ENCODE results near the gene KLK7.
"Not testable (repeated sequence)": the region's sequence is repeated elsewhere in the genome, so short reads cannot be mapped to it uniquely, and the experiment has no call there.

KLK7 gene

GRCh38 chr19:50979758-50980157 is 4.0 kb downstream of the KLK7 start:
- Histone ChIP-seq H3K9ac (ENCODE audit: low read depth in 1 of 2, low read length in 2 of 2) (no peak overlapping the region), H3K4me3 (ENCODE audit: low read length in 2 of 2) (no peak overlapping the region), H3K27me3 (ENCODE audit: control insufficient read depth in 2 of 2, insufficient read depth in 2 of 2, low read length in 2 of 2) (peaks cover 0 to 6% of the 10 kb centered on the region in 2 donors)

DNA sequence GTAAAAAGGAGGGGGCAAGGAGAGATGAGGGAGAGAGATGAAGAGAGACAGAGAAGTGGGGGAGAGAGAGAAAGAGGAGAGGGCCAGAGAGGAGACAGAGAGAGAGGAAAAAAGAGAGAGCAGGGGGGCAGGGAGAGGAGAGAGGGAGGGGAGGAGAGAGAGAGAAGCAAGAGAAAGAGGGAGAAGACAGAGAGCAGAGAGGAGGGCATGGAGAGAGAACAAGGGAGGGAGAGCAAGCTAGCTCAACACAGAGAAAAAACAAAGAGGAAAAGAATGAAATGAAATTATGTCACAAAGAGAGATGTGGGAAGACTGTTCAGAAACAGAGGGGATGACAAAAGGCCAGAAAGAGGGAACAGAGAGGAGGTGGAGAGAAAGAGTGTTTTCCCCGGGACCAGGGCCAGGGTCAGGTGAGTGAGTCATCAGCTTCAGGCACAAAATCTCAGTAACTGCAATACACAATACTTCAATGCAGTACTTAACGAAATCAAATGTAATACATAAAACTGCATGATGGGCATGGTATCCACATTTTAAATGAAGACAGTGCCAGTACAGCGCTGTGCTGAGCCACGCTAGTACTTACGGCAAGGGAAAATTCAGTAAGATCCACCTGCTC is 4.8 kb downstream of the KLK7 start:
- Histone ChIP-seq H3K4me3 (ENCODE audit: low read length in 2 of 2) (no peak overlapping the region), H3K36me3 (ENCODE audit: control insufficient read depth in 2 of 2, insufficient read depth in 2 of 2, low read length in 2 of 2) (no peaks in the 10 kb centered on the region), H3K9ac (ENCODE audit: low read depth in 1 of 2, low read length in 2 of 2) (no peak overlapping the region), H3K4me1 (ENCODE audit: control insufficient read depth in 2 of 2, insufficient read depth in 2 of 2, low read length in 2 of 2) (no peaks in the 10 kb centered on the region), H3K27ac (ENCODE audit: low read depth in 2 of 2, low read length in 2 of 2) (no peak overlapping the region), H3K9me3 (ENCODE audit: control insufficient read depth in 2 of 2, low read length in 2 of 2) (no peaks in the 10 kb centered on the region), H3K27me3 (ENCODE audit: control insufficient read depth in 2 of 2, insufficient read depth in 2 of 2, low read length in 2 of 2) (peaks cover 0 to 6% of the 10 kb centered on the region in 2 donors)

More at GRCh38 chr19:50979758-50980157, 4.0 kb downstream of the KLK7 start:
- no peaks in the 10 kb centered on the region for H3K36me3 ChIP-seq (ENCODE audit: control insufficient read depth in 2 of 2, insufficient read depth in 2 of 2, low read length in 2 of 2)
- H3K9me3 ChIP-seq (ENCODE audit: control insufficient read depth in 2 of 2, low read length in 2 of 2), result no peaks in the 10 kb centered on the region
- H3K4me1 ChIP-seq (ENCODE audit: control insufficient read depth in 2 of 2, insufficient read depth in 2 of 2, low read length in 2 of 2), result no peaks in the 10 kb centered on the region
- no peak overlapping the region for H3K27ac ChIP-seq (ENCODE audit: low read depth in 2 of 2, low read length in 2 of 2)

GRCh38 chr19:50977626-50978025 is 6.1 kb downstream of the KLK7 start:
- no peaks in the 10 kb centered on the region for H3K4me1 ChIP-seq (ENCODE audit: control insufficient read depth in 2 of 2, insufficient read depth in 2 of 2, low read length in 2 of 2)

GRCh38 chr19:50975766-50976165 is 8.0 kb downstream of the KLK7 start:
- peaks cover 3 to 7% of the 10 kb centered on the region in 2 donors for H3K27me3 ChIP-seq (ENCODE audit: control insufficient read depth in 2 of 2, insufficient read depth in 2 of 2, low read length in 2 of 2)
- H3K4me3 ChIP-seq (ENCODE audit: low read length in 2 of 2), result no peak overlapping the region
- H3K36me3 ChIP-seq (ENCODE audit: control insufficient read depth in 2 of 2, insufficient read depth in 2 of 2, low read length in 2 of 2), result no peaks in the 10 kb centered on the region
- no peaks in the 10 kb centered on the region for H3K4me1 ChIP-seq (ENCODE audit: control insufficient read depth in 2 of 2, insufficient read depth in 2 of 2, low read length in 2 of 2)
- no peak overlapping the region for H3K9ac ChIP-seq (ENCODE audit: low read depth in 1 of 2, low read length in 2 of 2)
- no peak overlapping the region for H3K27ac ChIP-seq (ENCODE audit: low read depth in 2 of 2, low read length in 2 of 2)
- H3K9me3 ChIP-seq (ENCODE audit: control insufficient read depth in 2 of 2, low read length in 2 of 2), result no peaks in the 10 kb centered on the region

More at GRCh38 chr19:50977626-50978025, 6.1 kb downstream of the KLK7 start:
- H3K36me3 ChIP-seq (ENCODE audit: control insufficient read depth in 2 of 2, insufficient read depth in 2 of 2, low read length in 2 of 2), result no peaks in the 10 kb centered on the region
- H3K27me3 ChIP-seq (ENCODE audit: control insufficient read depth in 2 of 2, insufficient read depth in 2 of 2, low read length in 2 of 2), result peaks cover 0 to 7% of the 10 kb centered on the region in 2 donors
- H3K27ac ChIP-seq (ENCODE audit: low read depth in 2 of 2, low read length in 2 of 2), result no peak overlapping the region
- H3K9ac ChIP-seq (ENCODE audit: low read depth in 1 of 2, low read length in 2 of 2), result no peak overlapping the region
- H3K4me3 ChIP-seq (ENCODE audit: low read length in 2 of 2), result no peak overlapping the region
- H3K9me3 ChIP-seq (ENCODE audit: control insufficient read depth in 2 of 2, low read length in 2 of 2), result no peaks in the 10 kb centered on the region

DNA sequence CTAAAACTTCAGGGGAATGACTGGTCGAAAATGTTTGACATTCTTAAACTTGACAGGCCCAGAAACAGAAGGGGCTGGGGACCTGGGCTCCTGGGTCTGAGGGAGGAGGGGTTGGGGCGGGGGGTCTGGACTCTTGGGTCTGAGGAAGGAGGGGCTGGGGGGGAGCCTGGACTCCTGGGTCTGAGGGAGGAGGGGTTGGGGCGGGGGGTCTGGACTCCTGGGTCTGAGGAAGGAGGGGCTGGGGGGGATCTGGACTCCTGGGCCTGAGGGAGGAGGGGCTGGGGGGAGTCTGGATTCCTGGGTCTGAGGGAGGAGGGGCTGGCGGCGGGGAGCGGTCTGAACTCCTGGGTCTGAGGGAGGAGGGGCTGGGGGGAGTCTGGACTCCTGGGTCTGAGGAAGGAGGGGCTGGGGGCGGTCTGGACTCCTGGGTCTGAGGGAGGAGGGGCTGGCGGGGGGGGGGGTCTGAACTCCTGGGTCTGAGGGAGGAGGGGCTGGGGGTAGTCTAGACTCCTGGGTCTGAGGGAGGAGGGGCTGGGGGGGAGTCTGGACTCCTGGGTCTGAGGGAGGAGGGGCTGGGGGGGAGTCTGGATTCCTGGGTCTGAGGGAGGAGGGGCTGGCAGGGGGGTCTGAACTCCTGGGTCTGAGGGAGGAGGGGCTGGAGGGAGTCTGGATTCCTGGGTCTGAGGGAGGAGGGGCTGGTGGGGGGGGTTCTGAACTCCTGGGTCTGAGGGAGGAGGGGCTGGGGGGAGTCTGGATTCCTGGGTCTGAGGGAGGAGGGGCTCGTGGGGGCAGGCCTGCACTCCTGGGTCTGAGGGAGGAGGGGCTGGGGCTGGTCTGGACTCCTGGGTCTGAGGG is 8.8 kb downstream of the KLK7 start:
- no peaks in the 10 kb centered on the region for H3K36me3 ChIP-seq (ENCODE audit: control insufficient read depth in 2 of 2, insufficient read depth in 2 of 2, low read length in 2 of 2)
- no peaks in the 10 kb centered on the region for H3K9me3 ChIP-seq (ENCODE audit: control insufficient read depth in 2 of 2, low read length in 2 of 2)
- no peak overlapping the region for H3K27ac ChIP-seq (ENCODE audit: low read depth in 2 of 2, low read length in 2 of 2)
- peaks cover 3 to 7% of the 10 kb centered on the region in 2 donors for H3K27me3 ChIP-seq (ENCODE audit: control insufficient read depth in 2 of 2, insufficient read depth in 2 of 2, low read length in 2 of 2)
- no peak overlapping the region for H3K9ac ChIP-seq (ENCODE audit: low read depth in 1 of 2, low read length in 2 of 2)
- no peak overlapping the region for H3K4me3 ChIP-seq (ENCODE audit: low read length in 2 of 2)
- H3K4me1 ChIP-seq (ENCODE audit: control insufficient read depth in 2 of 2, insufficient read depth in 2 of 2, low read length in 2 of 2), result no peaks in the 10 kb centered on the region

GRCh38 chr19:50972795-50973376 is 10.8 kb downstream of the KLK7 start:
- Histone ChIP-seq H3K36me3 (ENCODE audit: control insufficient read depth in 2 of 2, insufficient read depth in 2 of 2, low read length in 2 of 2) (no peaks in the 10 kb centered on the region), H3K27me3 (ENCODE audit: control insufficient read depth in 2 of 2, insufficient read depth in 2 of 2, low read length in 2 of 2) (peaks cover 3 to 7% of the 10 kb centered on the region in 2 donors)

GRCh38 chr19:50969810-50970209 is 13.9 kb downstream of the KLK7 start:
- H3K27ac ChIP-seq (ENCODE audit: low read depth in 2 of 2, low read length in 2 of 2); H3K4me3 ChIP-seq (ENCODE audit: low read length in 2 of 2); H3K36me3 ChIP-seq (ENCODE audit: control insufficient read depth in 2 of 2, insufficient read depth in 2 of 2, low read length in 2 of 2); H3K27me3 ChIP-seq (ENCODE audit: control insufficient read depth in 2 of 2, insufficient read depth in 2 of 2, low read length in 2 of 2); H3K9me3 ChIP-seq (ENCODE audit: control insufficient read depth in 2 of 2, low read length in 2 of 2); H3K9ac ChIP-seq (ENCODE audit: low read depth in 1 of 2, low read length in 2 of 2); H3K4me1 ChIP-seq (ENCODE audit: control insufficient read depth in 2 of 2, insufficient read depth in 2 of 2, low read length in 2 of 2): not testable (repeated sequence)

More at GRCh38 chr19:50972795-50973376, 10.8 kb downstream of the KLK7 start:
- H3K27ac ChIP-seq (ENCODE audit: low read depth in 2 of 2, low read length in 2 of 2), result no peak overlapping the region
- no peaks in the 10 kb centered on the region for H3K4me1 ChIP-seq (ENCODE audit: control insufficient read depth in 2 of 2, insufficient read depth in 2 of 2, low read length in 2 of 2)
- H3K9ac ChIP-seq (ENCODE audit: low read depth in 1 of 2, low read length in 2 of 2), result no peak overlapping the region
- no peak overlapping the region for H3K4me3 ChIP-seq (ENCODE audit: low read length in 2 of 2)
- no peaks in the 10 kb centered on the region for H3K9me3 ChIP-seq (ENCODE audit: control insufficient read depth in 2 of 2, low read length in 2 of 2)

DNA sequence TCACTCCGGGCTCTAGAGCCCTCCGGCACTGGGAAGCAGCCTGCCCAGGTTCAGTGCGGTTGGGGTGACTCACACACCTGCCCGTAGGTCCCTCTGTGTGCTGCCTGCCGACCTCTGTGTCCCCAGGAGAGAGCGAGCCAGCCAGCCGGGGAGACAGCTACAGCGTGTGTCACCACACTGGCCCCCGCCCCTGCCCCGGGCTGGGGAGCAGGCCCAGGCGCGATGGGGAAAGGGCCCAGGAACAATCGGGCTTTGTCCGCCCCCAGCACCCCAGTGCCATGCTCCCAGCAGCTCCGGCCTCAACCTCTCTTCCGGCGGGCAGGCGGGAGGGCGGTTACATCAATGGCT is 14.3 kb downstream of the KLK7 start, which contains the start of gene KLK6:
TSS of gene KLK6 (minus strand) at position 179 of the 348 bp plus-strand sequence. CDS start 1,487 bp downstream, outside the sequence.
- H3K27ac ChIP-seq (ENCODE audit: low read depth in 2 of 2, low read length in 2 of 2), result no peak within 1 kb of the TSS
- no peaks in the 10 kb centered on the region for H3K36me3 ChIP-seq (ENCODE audit: control insufficient read depth in 2 of 2, insufficient read depth in 2 of 2, low read length in 2 of 2)
- H3K27me3 ChIP-seq (ENCODE audit: control insufficient read depth in 2 of 2, insufficient read depth in 2 of 2, low read length in 2 of 2), result peaks cover 1 to 3% of the 10 kb centered on the region in 2 donors
- H3K9me3 ChIP-seq (ENCODE audit: control insufficient read depth in 2 of 2, low read length in 2 of 2), result no peaks in the 10 kb centered on the region
- H3K4me1 ChIP-seq (ENCODE audit: control insufficient read depth in 2 of 2, insufficient read depth in 2 of 2, low read length in 2 of 2), result no peaks in the 10 kb centered on the region
- no peak within 1 kb of the TSS for H3K9ac ChIP-seq (ENCODE audit: low read depth in 1 of 2, low read length in 2 of 2)
- no peak within 1 kb of the TSS for H3K4me3 ChIP-seq (ENCODE audit: low read length in 2 of 2)

DNA sequence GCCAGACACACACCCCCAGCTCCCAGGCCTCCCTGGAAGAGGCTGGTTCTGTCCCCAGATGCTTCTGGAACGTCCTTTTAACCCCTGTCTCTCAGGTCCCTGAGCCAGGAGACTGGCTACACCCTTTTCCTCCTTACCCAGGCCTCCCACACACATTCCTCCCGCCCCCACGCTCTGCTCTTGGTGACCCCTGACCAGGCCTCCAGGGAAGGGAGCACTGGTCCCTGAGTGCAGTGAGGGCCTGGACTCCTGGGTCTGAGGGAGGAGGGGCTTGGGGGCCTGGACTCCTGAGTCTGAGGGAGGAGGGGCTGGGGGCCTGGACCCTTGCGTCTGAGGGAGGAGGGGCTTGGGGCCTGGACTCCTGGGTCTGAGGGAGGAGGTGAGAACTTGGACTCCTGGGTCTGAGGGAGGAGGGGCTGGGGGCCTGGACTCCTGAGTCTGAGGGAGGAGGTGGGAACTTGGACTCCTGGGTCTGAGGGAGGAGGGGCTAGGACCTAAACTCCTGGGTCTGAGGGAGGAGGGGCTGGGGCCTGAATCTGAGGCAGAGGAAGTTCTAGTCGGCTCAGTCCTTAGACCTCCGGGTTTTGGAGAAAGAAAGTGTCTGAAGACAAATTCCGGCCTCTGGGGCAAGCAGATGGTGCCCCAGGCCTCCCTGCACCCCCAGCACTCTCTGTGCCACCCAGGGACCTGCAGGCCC is 14.9 kb downstream of the KLK7 start:
- H3K27me3 ChIP-seq (ENCODE audit: control insufficient read depth in 2 of 2, insufficient read depth in 2 of 2, low read length in 2 of 2), result peaks cover 1 to 3% of the 10 kb centered on the region in 2 donors
- H3K9ac ChIP-seq (ENCODE audit: low read depth in 1 of 2, low read length in 2 of 2), result no peak overlapping the region

More for the DNA sequence above, 14.9 kb downstream of the KLK7 start:
- Histone ChIP-seq H3K27ac (ENCODE audit: low read depth in 2 of 2, low read length in 2 of 2) (no peak overlapping the region), H3K9me3 (ENCODE audit: control insufficient read depth in 2 of 2, low read length in 2 of 2) (no peaks in the 10 kb centered on the region), H3K4me1 (ENCODE audit: control insufficient read depth in 2 of 2, insufficient read depth in 2 of 2, low read length in 2 of 2) (no peaks in the 10 kb centered on the region), H3K4me3 (ENCODE audit: low read length in 2 of 2) (no peak overlapping the region), H3K36me3 (ENCODE audit: control insufficient read depth in 2 of 2, insufficient read depth in 2 of 2, low read length in 2 of 2) (no peaks in the 10 kb centered on the region)
